Thyroid gland (tissue), 4 donors: ENCODE data around the gene HBA1. TPM values are rescaled to one million over a fixed set of nuclear protein-coding genes. Genes with fewer than 3 reads are reported as not detected.
"Not testable (repeated sequence)": the region's sequence is repeated elsewhere in the genome, so short reads cannot be mapped to it uniquely, and the experiment has no call there.

Experiments
- DNase-seq, 2 donors: peaks; one replicate each; pipeline ENCODE4 v3.0.0-alpha.2; 2019
- H3K27ac ChIP-seq, 3 donors: fragments of 200-600 bp; sonication (generic); 1 replicate in 2 of 3; 2 replicates in 1 of 3; pipeline ENCODE4 v1.5.1; 2016 to 2019; ENCODE audit warnings: mild to moderate bottlenecking in 1 of 3, moderate library complexity in 1 of 3
- H3K27me3 ChIP-seq: fragments of 200-600 bp; sonication (generic); one replicate; pipeline ENCODE4 v1.5.1; 2019
- H3K36me3 ChIP-seq, 2 donors: fragments of 200-600 bp; sonication (generic); one replicate each; pipeline ENCODE4 v1.5.1; 2016 to 2019
- H3K4me1 ChIP-seq, 2 donors: fragments of 200-600 bp; sonication (generic); one replicate each; pipeline ENCODE4 v1.5.1; 2017 to 2019
- H3K4me3 ChIP-seq, 3 donors: fragments of 200-600 bp; sonication (generic); replicated peaks in 1 of 3; 1 replicate in 2 of 3; 2 replicates in 1 of 3; pipeline ENCODE4 v1.5.1; 2016; ENCODE audit warnings: mild to moderate bottlenecking in 1 of 3
- H3K9me3 ChIP-seq: fragments of 200-600 bp; sonication (generic); one replicate; pipeline ENCODE4 v1.5.1; 2017
- POLR2A ChIP-seq, 2 donors: fragments of 450-650 bp; IDR thresholded peaks; one replicate each; pipeline ENCODE4 v1.6.1; 2017; ENCODE audit warnings: antibody characterized with exemption in 2 of 2, mild to moderate bottlenecking in 2 of 2, moderate library complexity in 1 of 2
- WGBS, 2 donors: methylation state at CpG; one replicate each; pipeline ENCODE4 v1.1.5; 2017; 5-methylcytosine and 5-hydroxymethylcytosine counted together
- intact Hi-C: fragments of 100-400 bp; cut with DNase I; formaldehyde crosslinking; loops from one replicate; pipeline ENCODE4 v1.15.1; 2023
- small RNA-seq: library from RNA; depleted of rRNA; stranded (forward); fragments of <200 nt; gene quantifications from one replicate; pipeline ENCODE3, GENCODE V24; 2016
- total RNA-seq, 4 donors: library from RNA; depleted of rRNA; stranded (reverse); fragments of >200 nt; gene quantifications; one replicate each; pipeline ENCODE4 v1.2.3, GENCODE V29; 2016
- TF ChIP-seq, protein P1 (sequence below), 6 experiments: fragments of 200-600 bp in 3 of 6; fragments of 450-650 bp in 3 of 6; sonication (generic) in 3 of 6; IDR thresholded peaks; one replicate each; pipeline ENCODE4 v1.5.1; 2016 to 2019; ENCODE audit warnings: antibody characterized with exemption in 6 of 6, mild to moderate bottlenecking in 2 of 6, inconsistent platforms in 1 of 6, moderate library complexity in 1 of 6

HBA1 gene
- total RNA-seq, 4 donors from 2014 or later: 16.5 to 110 TPM; not detected in 2

DNA sequence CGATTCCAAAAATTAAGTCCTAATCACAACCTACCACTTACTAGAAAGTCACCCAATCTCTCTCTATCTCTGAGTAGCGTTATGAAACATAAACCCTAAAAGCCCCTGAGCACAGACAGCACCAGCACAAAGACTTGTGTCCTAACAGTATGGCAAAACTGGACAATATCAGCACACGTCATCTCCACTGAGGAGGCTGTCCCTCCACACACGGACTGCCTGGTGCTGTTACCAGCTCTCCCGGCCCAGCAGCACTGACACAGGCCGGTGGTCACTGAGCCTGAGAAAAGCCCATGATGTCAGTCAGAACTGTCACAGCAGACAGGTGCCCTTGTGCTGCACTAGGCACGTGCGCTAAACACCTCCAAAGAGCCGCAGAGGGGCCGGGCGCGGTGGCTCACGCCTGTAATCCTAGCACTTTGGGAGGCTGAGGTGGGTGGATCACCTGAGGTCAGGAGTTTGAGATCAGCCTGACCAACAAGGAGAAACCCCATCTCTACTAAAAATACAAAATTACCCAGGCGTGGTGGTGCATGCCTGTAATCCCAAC, 35.2 kb downstream of the HBA1 start:
- H3K4me1 ChIP-seq, intact Hi-C loops, DNase-seq, H3K9me3 ChIP-seq, H3K4me3 ChIP-seq, H3K27me3 ChIP-seq, H3K27ac ChIP-seq: not testable (repeated sequence)
- H3K36me3 ChIP-seq: peaks cover 34 to 51% of the 10 kb centered on the region in 2 donors
- 92 to 94% methylated on average over 11 to 13 of the region's 14 CpGs for WGBS, 2 donors

DNA sequence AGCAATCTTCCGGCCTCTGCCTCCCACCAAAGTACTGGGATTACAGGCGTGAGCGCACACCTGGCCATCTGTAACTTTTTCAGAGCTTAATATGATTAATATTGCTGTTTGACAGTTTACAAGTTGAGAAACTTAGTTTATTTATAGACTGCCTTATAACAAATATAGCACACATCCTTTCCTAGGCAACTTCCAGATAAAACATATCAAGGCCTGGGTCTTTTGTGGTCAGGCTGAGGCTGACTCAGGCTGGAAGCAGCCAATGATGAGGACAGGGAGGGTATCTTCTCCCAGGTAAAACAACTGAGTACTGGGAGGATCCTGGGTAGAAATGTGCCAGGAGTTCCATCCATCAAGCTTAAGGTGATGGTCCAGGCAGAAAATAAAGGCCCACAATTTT, 36.5 kb downstream of the HBA1 start:
- 100% methylated on average over 3 of the region's 3 CpGs for WGBS, 2 donors
- no peak overlapping the region for H3K4me3 ChIP-seq
- intact Hi-C loops: no loop called here
- H3K27me3 ChIP-seq: no peaks in the 10 kb centered on the region
- DNase-seq: no peak
- H3K36me3 ChIP-seq: peaks cover 33 to 43% of the 10 kb centered on the region in 2 donors
- H3K4me1 ChIP-seq: no peaks in the 10 kb centered on the region
- no peak for TF ChIP-seq POLR2A (IDR thresholded peaks at IDR 0.05)
- TF ChIP-seq, protein P1, sequence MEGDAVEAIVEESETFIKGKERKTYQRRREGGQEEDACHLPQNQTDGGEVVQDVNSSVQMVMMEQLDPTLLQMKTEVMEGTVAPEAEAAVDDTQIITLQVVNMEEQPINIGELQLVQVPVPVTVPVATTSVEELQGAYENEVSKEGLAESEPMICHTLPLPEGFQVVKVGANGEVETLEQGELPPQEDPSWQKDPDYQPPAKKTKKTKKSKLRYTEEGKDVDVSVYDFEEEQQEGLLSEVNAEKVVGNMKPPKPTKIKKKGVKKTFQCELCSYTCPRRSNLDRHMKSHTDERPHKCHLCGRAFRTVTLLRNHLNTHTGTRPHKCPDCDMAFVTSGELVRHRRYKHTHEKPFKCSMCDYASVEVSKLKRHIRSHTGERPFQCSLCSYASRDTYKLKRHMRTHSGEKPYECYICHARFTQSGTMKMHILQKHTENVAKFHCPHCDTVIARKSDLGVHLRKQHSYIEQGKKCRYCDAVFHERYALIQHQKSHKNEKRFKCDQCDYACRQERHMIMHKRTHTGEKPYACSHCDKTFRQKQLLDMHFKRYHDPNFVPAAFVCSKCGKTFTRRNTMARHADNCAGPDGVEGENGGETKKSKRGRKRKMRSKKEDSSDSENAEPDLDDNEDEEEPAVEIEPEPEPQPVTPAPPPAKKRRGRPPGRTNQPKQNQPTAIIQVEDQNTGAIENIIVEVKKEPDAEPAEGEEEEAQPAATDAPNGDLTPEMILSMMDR (IDR thresholded peaks at IDR 0.05): no peak
- no peaks in the 10 kb centered on the region for H3K9me3 ChIP-seq
- no peak overlapping the region for H3K27ac ChIP-seq

DNA sequence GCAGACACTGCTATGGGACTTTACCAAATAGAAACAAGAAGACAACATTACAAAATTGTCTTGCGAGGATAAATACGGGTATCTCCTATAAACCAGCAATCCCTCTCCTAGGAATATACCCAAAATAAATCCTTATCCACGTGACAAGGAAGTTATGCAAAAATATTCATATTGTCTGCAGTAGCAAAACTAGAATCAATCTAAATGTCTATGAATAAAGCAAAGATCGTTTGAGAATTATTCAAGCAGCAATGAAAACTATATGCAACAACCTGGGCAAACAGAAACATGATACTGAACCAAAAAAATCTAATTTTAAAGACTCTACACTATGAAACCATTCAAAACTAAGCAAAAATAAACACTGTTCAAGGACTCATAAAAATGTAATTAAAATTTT, 43.5 kb downstream of the HBA1 start:
- intact Hi-C loops: no loop called here
- no peak for DNase-seq
- Histone ChIP-seq H3K4me1 (no peaks in the 10 kb centered on the region), H3K36me3 (peaks cover 29 to 57% of the 10 kb centered on the region in 2 donors), H3K4me3 (no peak overlapping the region), H3K27ac (no peak overlapping the region), H3K9me3 (no peaks in the 10 kb centered on the region), H3K27me3 (no peaks in the 10 kb centered on the region)
- 72 to 79% methylated on average over 4 of the region's 4 CpGs for WGBS, 2 donors
- TF ChIP-seq, protein P1 (IDR thresholded peaks at IDR 0.05): no peak
- TF ChIP-seq POLR2A (IDR thresholded peaks at IDR 0.05): no peak

Small RNA genes lying within 50 kb of the gene (small RNA-seq; reads per million reads assigned to genes)
- not detected for gene RF00019

Other genes with a start within 250 kb of the HBA1 start
- gene POLR3K, start 123.1 kb upstream of the HBA1 start, total RNA-seq: 1 to 10 TPM; 3.5 to 6.7 (median 4.6) TPM
- gene SNRNP25, start 122.9 kb upstream of the HBA1 start, total RNA-seq: 10 to 100 TPM; 16.1 to 53.6 (median 34.8) TPM
- gene RHBDF1, start 104.0 kb upstream of the HBA1 start, total RNA-seq: 10 to 100 TPM; 20.4 to 35.4 (median 28.4) TPM
- gene MPG, start 98.5 kb upstream of the HBA1 start, total RNA-seq: 100 to 1,000 TPM in 2 of 4 donors, 10 to 100 TPM in 2; 75.8 to 150 (median 104) TPM
- gene NPRL3, start 38.0 kb upstream of the HBA1 start, total RNA-seq: 10 to 100 TPM; 21.8 to 34.3 (median 26.1) TPM
- not detected for gene HBZ, start 24.0 kb upstream of the HBA1 start, total RNA-seq
- not detected for gene HBM, start 10.7 kb upstream of the HBA1 start, total RNA-seq
- gene HBA2, start 3.8 kb upstream of the HBA1 start, total RNA-seq: 100 to 1,000 TPM in 1 of 4 donors, 10 to 100 TPM in 3; 21.2 to 136 (median 51.3) TPM
- not detected for gene HBQ1, start 3.8 kb downstream of the HBA1 start, total RNA-seq
- gene LUC7L, start 52.8 kb downstream of the HBA1 start, total RNA-seq: 100 to 1,000 TPM in 3 of 4 donors, 10 to 100 TPM in 1; 96.6 to 218 (median 149) TPM
- gene FAM234A, start 58.1 kb downstream of the HBA1 start, total RNA-seq: 100 to 1,000 TPM in 2 of 4 donors, 10 to 100 TPM in 2; 35.3 to 140 (median 107) TPM
- 1 to 10 TPM in 3 of 4 donors, under 1 TPM in 1; 0.73 to 5.9 (median 3.0) TPM for gene RGS11, start 99.3 kb downstream of the HBA1 start, total RNA-seq
- not detected for gene ARHGDIG, start 103.9 kb downstream of the HBA1 start, total RNA-seq
- under 1 TPM in 1 of 4 donors, not detected in 3; 0.81 TPM for gene PDIA2, start 106.5 kb downstream of the HBA1 start, total RNA-seq
- gene AXIN1, start 176.0 kb downstream of the HBA1 start, total RNA-seq: 10 to 100 TPM; 17.5 to 29.7 (median 26.4) TPM
- gene MRPL28, start 193.9 kb downstream of the HBA1 start, total RNA-seq: 100 to 1,000 TPM in 1 of 4 donors, 10 to 100 TPM in 3; 39.9 to 106 (median 80.7) TPM
- 10 to 100 TPM; 31.6 to 83.3 (median 62.2) TPM for gene PGAP6, start 205.3 kb downstream of the HBA1 start, total RNA-seq
- gene NME4, start 220.5 kb downstream of the HBA1 start, total RNA-seq: 10 to 100 TPM; 31.7 to 65.0 (median 59.7) TPM
- gene DECR2, start 225.2 kb downstream of the HBA1 start, total RNA-seq: 10 to 100 TPM in 2 of 4 donors, 1 to 10 TPM in 2; 3.1 to 13.5 (median 9.5) TPM
- gene RAB11FIP3, start 249.0 kb downstream of the HBA1 start, total RNA-seq: 10 to 100 TPM; 26.6 to 34.3 (median 28.0) TPM